Measurements from ENCODE around the gene RETREG3.
"Not testable (repeated sequence)": the region's sequence is repeated elsewhere in the genome, so short reads cannot be mapped to it uniquely, and the experiment has no call there.

Gene RETREG3

GRCh38 chr17:42642336-42642735 is 33.2 kb upstream of the RETREG3 start:
- no peak for TF ChIP-seq CTCF (IDR thresholded peaks at IDR 0.05; ENCODE audit: low read length, missing control alignments)

GRCh38 chr17:42640121-42640520 is 30.9 kb upstream of the RETREG3 start:
- H3K4me3 ChIP-seq (replicated peaks; ENCODE audit: low read depth, low read length) = no peak overlapping the region
- no peak for TF ChIP-seq CTCF (IDR thresholded peaks at IDR 0.05; ENCODE audit: low read length, missing control alignments)

More at GRCh38 chr17:42642336-42642735, 33.2 kb upstream of the RETREG3 start:
- no peak overlapping the region for H3K4me3 ChIP-seq (replicated peaks; ENCODE audit: low read depth, low read length)
- no peak for DNase-seq (ENCODE audit: low read depth)

GRCh38 chr17:42639525-42640113 is 30.4 kb upstream of the RETREG3 start:
- H3K4me3 ChIP-seq (replicated peaks; ENCODE audit: low read depth, low read length) = no peak overlapping the region
- DNase-seq (ENCODE audit: low read depth) = no peak
- TF ChIP-seq CTCF (IDR thresholded peaks at IDR 0.05; ENCODE audit: low read length, missing control alignments) = no peak

More at GRCh38 chr17:42640121-42640520, 30.9 kb upstream of the RETREG3 start:
- no peak for DNase-seq (ENCODE audit: low read depth)

DNA sequence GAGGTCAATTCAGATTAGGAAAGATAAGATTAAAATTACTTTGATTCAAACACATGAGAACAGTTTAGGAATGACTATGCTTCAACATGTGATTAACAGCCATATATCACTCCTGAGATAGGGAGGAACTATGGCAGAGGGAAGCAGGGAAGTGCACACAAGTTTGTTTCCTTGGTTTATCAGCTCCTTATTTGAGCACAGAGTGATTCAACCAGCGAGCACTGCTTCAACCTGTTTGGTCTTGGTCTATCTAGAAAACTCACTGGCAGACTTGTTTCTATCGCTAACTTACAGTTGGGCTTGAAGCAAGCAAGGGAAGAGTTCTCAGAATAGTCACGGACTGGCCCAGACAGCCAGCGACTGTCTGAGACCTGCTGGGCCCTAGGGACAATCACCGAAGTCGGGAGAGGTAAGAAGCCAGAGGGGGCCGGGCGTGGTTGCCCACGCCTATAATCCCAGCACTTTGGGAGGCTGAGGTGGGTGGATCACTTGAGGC is 23.8 kb upstream of the RETREG3 start:
- no peak for DNase-seq (ENCODE audit: low read depth)
- H3K4me3 ChIP-seq (replicated peaks; ENCODE audit: low read depth, low read length) = no peak overlapping the region

DNA sequence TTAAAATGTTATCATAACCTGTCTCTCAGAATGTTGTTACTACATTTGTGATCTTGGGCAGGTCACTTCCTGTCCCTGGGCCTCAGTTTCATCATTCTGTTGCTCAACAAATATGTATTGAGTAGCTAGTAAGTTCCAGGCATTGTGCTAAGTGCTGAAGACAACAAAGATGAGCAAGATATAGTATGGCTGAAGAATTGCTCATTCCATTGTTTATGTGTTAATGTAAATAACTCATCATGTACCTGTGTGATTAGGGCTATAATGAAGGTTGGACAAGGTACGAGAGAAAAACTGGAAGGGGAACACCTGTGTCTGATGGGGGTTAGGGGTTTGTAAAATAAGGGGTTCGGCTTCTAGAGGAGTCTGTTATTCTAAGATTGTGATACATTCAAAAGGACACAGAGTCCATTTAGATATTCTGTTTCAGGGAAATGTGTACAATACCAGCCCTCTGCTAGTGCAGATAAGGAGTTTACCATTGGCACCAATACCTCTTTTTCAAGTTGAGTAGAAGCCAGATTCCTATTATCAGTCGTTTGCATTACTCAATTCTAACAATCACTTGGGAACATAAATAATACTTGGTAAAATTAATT is 20.3 kb upstream of the RETREG3 start:
- H3K4me3 ChIP-seq (replicated peaks; ENCODE audit: low read depth, low read length) = no peak overlapping the region
- TF ChIP-seq CTCF (IDR thresholded peaks at IDR 0.05; ENCODE audit: low read length, missing control alignments) = no peak
- DNase-seq (ENCODE audit: low read depth) = peak; percentile 70

More for the DNA sequence above, 23.8 kb upstream of the RETREG3 start:
- no peak for TF ChIP-seq CTCF (IDR thresholded peaks at IDR 0.05; ENCODE audit: low read length, missing control alignments)

GRCh38 chr17:42627032-42627764 is 18.0 kb upstream of the RETREG3 start:
- DNase-seq (ENCODE audit: low read depth); H3K4me3 ChIP-seq (replicated peaks; ENCODE audit: low read depth, low read length): not testable (repeated sequence)

Measured in fibroblast of pulmonary artery (primary cell).